A673 (cell line): ENCODE measurements around the gene PLXDC2. TPM values are rescaled to one million over a fixed set of nuclear protein-coding genes. Genes with fewer than 3 reads are reported as not detected.

Source experiments
- BruUV-seq: library from RNA; stranded (reverse); fragments of 400-500 nt; replicated peaks from 2 replicates; lab custom pipeline; 2021; lab: Mats Ljungman, UMichigan
- CTCF ChIA-PET: fragments of 300-600 bp; sonication (Branson Sonifier 250); formaldehyde crosslinking; loops from one replicate; lab custom pipeline; 2022; ENCODE audit warnings: antibody characterized with exemption; lab: Charles Lee
- POLR2A ChIA-PET: fragments of 300-600 bp; sonication (Branson Sonifier 250); formaldehyde crosslinking; loops from one replicate; lab custom pipeline; 2022; ENCODE audit warnings: antibody characterized with exemption; ENCODE audit not compliant: low non-redundant PET; lab: Charles Lee
- DNase-seq: peaks from one replicate; pipeline ENCODE4 v3.0.0-alpha.2; 2015; ENCODE audit warnings: low spot score
- H3K27ac ChIP-seq: fragments of 200-600 bp; sonication (generic); 2 replicates; pipeline ENCODE4 v1.5.1; 2016; ENCODE audit warnings: mixed run types, low read depth, mild to moderate bottlenecking, mixed read lengths, antibody characterized with exemption, low read length; ENCODE audit not compliant: poor library complexity, severe bottlenecking
- H3K27me3 ChIP-seq: fragments of 200-600 bp; sonication (generic); replicated peaks from 2 replicates; pipeline ENCODE4 v1.6.1; 2017; ENCODE audit warnings: mixed run types, low read depth, mild to moderate bottlenecking, mixed read lengths, antibody characterized with exemption, low read length; ENCODE audit not compliant: insufficient read depth, poor library complexity
- H3K36me3 ChIP-seq: fragments of 200-600 bp; sonication (generic); 2 replicates; pipeline ENCODE4 v1.6.1; 2016; ENCODE audit warnings: mixed run types, mild to moderate bottlenecking, mixed read lengths, antibody characterized with exemption, low read length; ENCODE audit not compliant: insufficient read depth, poor library complexity, severe bottlenecking
- H3K4me1 ChIP-seq: fragments of 200-600 bp; sonication (generic); 2 replicates; pipeline ENCODE4 v1.6.1; 2017; ENCODE audit warnings: mixed run types, mild to moderate bottlenecking, mixed read lengths, antibody characterized with exemption, low read length; ENCODE audit not compliant: insufficient read depth, poor library complexity, severe bottlenecking
- H3K4me3 ChIP-seq: fragments of 200-600 bp; sonication (generic); 2 replicates; pipeline ENCODE4 v1.5.1; 2016; ENCODE audit warnings: low read depth, mixed run types, mild to moderate bottlenecking, mixed read lengths, low read length; ENCODE audit not compliant: poor library complexity, severe bottlenecking
- H3K9me3 ChIP-seq: fragments of 200-600 bp; sonication (generic); 2 replicates; pipeline ENCODE4 v1.6.1; 2016; ENCODE audit warnings: mixed run types, low read depth, mild to moderate bottlenecking, mixed read lengths, antibody characterized with exemption, low read length; ENCODE audit not compliant: poor library complexity, severe bottlenecking
- EZH2 ChIP-seq: fragments of 200-600 bp; sonication (generic); IDR thresholded peaks from 2 replicates; pipeline ENCODE4 v1.6.1; 2017; ENCODE audit warnings: borderline replicate concordance, low read depth, mild to moderate bottlenecking, mixed read lengths, antibody characterized with exemption, low read length; ENCODE audit not compliant: poor library complexity, severe bottlenecking
- intact Hi-C: fragments of 100-400 bp; cut with micrococcal nuclease; formaldehyde crosslinking; loops from one replicate; pipeline ENCODE4 v1.10.0; 2022; ENCODE audit not compliant: unreplicated experiment
- total RNA-seq: library from RNA; stranded (reverse); gene quantifications from 2 replicates; pipeline ENCODE4 v1.2.3, GENCODE V29; 2021
- TF ChIP-seq, protein P1 (sequence below): fragments of 300-800, 200-600 bp; sonication (generic); conservative IDR thresholded peaks from 2 replicates; pipeline ENCODE4 v1.5.1; 2017; ENCODE audit warnings: low read depth, mild to moderate bottlenecking, antibody characterized with exemption, low read length, moderate library complexity, mixed read lengths

Gene PLXDC2
- total RNA-seq, 1 experiment from 2014 or later, result 74.8 TPM

DNA sequence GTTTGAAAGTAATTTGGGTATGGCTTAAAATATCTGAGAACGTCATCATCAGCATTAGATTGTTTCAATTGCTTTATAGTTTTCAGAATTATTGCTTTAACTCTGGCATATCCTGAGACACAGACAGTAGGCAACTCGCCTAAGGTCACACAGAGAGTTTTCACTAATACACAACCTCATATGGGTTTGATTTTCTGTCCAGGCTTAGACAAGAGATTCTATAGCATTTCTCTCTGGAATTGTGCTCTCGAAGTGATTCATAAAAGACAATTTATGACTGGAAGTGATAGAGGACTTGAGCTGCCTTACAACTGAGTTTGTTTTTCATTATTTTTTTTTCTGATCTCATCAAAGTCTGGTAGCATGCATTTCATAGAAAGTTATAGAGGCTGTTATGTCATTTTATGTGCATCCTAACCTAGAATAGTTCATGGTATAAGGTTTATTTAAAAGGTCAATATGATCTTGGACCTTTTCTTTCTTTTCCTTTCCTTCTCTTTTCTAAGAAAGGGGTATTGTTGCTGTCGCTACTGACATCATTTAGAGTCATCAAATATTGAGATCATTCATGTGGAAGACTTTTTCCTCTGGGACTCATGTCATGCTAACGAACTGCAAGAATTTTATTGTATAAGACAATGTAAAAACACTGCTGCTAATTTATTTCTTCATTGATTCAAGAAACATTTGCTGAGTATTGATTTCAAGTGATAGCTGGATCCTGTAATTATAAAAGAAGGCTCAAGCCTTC, 278.2 kb downstream of the PLXDC2 start:
- Histone ChIP-seq H3K27me3 (no peaks in the 10 kb centered on the region), H3K4me1 (peaks cover 11% of the 10 kb centered on the region), H3K36me3 (no peaks in the 10 kb centered on the region), H3K27ac (peak overlapping the region; percentile 1), H3K9me3 (no peaks in the 10 kb centered on the region), H3K4me3 (no peak overlapping the region)
- peak; percentile 34 for DNase-seq
- POLR2A ChIA-PET, result no interaction called here
- TF ChIP-seq, protein P1, sequence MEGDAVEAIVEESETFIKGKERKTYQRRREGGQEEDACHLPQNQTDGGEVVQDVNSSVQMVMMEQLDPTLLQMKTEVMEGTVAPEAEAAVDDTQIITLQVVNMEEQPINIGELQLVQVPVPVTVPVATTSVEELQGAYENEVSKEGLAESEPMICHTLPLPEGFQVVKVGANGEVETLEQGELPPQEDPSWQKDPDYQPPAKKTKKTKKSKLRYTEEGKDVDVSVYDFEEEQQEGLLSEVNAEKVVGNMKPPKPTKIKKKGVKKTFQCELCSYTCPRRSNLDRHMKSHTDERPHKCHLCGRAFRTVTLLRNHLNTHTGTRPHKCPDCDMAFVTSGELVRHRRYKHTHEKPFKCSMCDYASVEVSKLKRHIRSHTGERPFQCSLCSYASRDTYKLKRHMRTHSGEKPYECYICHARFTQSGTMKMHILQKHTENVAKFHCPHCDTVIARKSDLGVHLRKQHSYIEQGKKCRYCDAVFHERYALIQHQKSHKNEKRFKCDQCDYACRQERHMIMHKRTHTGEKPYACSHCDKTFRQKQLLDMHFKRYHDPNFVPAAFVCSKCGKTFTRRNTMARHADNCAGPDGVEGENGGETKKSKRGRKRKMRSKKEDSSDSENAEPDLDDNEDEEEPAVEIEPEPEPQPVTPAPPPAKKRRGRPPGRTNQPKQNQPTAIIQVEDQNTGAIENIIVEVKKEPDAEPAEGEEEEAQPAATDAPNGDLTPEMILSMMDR, result no peak
- no peak for TF ChIP-seq EZH2
- intact Hi-C loops, result no loop called here
- BruUV-seq, result no TSS peak
- CTCF ChIA-PET, result no interaction called here

DNA sequence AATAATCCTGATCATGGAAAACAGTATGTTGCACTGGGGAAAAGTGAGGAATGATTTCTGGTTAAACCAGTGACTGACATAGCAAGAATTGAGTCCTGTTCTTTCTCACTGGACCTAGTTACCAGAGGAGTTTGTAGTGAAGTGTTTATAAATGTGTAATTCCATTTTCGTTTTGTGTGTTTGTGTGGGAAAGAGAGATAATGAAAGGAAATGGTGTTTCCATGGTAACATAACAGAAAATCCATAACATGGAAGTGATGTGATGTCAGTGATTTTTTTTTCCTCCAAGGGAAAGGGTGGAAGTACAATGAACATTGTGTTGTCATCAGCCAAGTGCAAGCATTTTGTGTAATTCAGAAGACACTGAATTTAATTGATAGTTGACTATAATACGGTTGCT, 283.9 kb downstream of the PLXDC2 start:
- ChIA-PET CTCF (no interaction called here), POLR2A (no interaction called here)
- Histone ChIP-seq H3K9me3 (no peaks in the 10 kb centered on the region), H3K4me1 (peaks cover 11% of the 10 kb centered on the region), H3K36me3 (no peaks in the 10 kb centered on the region), H3K27ac (no peak overlapping the region), H3K4me3 (no peak overlapping the region), H3K27me3 (no peaks in the 10 kb centered on the region)
- no TSS peak for BruUV-seq
- intact Hi-C loops, result no loop called here
- no peak for TF ChIP-seq EZH2
- TF ChIP-seq, protein P1, result no peak
- DNase-seq, result peak; percentile 54

DNA sequence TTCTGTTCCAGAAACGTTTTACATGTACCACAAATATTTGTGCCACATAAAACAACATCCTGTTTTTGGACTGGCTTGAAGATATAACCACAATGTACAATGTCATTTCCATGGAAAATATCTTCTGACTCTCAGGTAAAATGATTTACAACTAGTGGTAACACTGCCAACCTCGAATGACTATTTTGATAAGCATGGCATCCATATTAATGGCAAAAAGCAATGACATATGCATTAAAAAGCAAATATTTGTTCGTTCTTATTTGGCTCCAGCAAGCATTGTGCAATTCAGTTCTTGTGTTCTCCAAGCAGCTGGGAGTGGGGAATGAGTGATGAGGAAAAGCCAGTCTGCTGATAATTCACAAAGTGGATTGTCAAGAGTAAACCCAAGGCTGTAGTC, 289.0 kb downstream of the PLXDC2 start:
- intact Hi-C loops, result no loop called here
- Histone ChIP-seq H3K27ac (no peak overlapping the region), H3K4me1 (peaks cover 1% of the 10 kb centered on the region), H3K36me3 (no peaks in the 10 kb centered on the region), H3K9me3 (no peaks in the 10 kb centered on the region), H3K4me3 (no peak overlapping the region), H3K27me3 (no peaks in the 10 kb centered on the region)
- POLR2A ChIA-PET, result no interaction called here
- BruUV-seq, result no TSS peak
- no peak for TF ChIP-seq EZH2
- TF ChIP-seq, protein P1, result no peak
- CTCF ChIA-PET, result no interaction called here
- no peak for DNase-seq
